Measurements from ENCODE around the gene ALK. TPM values are rescaled to one million over a fixed set of nuclear protein-coding genes. Genes with fewer than 3 reads are reported as not detected.

The ALK gene
- total and polyA plus RNA-seq, 7 donors: 0.31 to 2.9 (median 1.2) TPM; not detected in 1

DNA sequence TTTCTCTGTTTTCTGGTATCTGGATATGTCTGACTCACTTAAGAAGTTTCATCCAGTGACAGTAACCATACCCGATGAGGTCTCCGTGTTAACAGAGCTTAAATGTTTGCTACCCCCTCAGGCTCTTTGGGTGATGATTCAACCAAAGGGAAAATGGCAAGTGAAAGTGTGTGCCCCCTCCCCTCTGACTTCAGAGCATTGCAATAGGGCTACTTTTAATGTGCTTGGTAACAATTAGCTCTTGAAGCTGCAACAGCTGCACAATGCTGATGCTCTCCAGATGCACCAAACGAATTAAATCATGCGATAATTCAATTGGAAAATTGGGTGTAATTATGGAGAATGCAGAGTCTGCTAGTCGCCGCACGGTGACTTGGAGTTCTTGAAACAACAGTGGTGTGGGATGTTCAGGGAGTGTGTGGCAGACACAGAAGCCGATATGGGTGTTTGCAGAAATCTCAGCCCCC lies 270.7 kb downstream of the ALK start:
- no peak for TF ChIP-seq EP300 (IDR thresholded peaks at IDR 0.05)
- no peak for TF ChIP-seq POLR2AphosphoS5 (IDR thresholded peaks at IDR 0.05)
- TF ChIP-seq CTCF (IDR thresholded peaks at IDR 0.05): no peak
- WGBS, 2 donors: 87 to 89% methylated on average over 8 of the region's 8 CpGs
- H3K27ac ChIP-seq: no peak overlapping the region
- intact Hi-C loops (cut with DNase I): no loop called here
- no peaks in the 10 kb centered on the region for H3K36me3 ChIP-seq
- H3K9me3 ChIP-seq: peaks cover 0 to 4% (median 2%) of the 10 kb centered on the region in 4 donors
- H3K4me1 ChIP-seq: peaks cover 0 to 12% (median 8%) of the 10 kb centered on the region in 4 donors
- no peak for DNase-seq
- H3K27me3 ChIP-seq: no peaks in the 10 kb centered on the region
- no peak overlapping the region for H3K4me3 ChIP-seq

- 82 to 94% methylated on average over 1 of the region's 1 CpG for WGBS, 2 donors
Measured at GRCh38 chr2:29644949-29645348, 276.4 kb downstream of the ALK start.

GRCh38 chr2:29643196-29643595 lies 278.2 kb downstream of the ALK start:
- Histone ChIP-seq H3K4me1 (no peaks in the 10 kb centered on the region), H3K4me3 (no peak overlapping the region), H3K27ac (no peak overlapping the region), H3K27me3 (no peaks in the 10 kb centered on the region), H3K36me3 (no peaks in the 10 kb centered on the region), H3K9me3 (no peaks in the 10 kb centered on the region)
- intact Hi-C loops (cut with DNase I): no loop called here
- no peak for TF ChIP-seq POLR2A (IDR thresholded peaks at IDR 0.05)
- no peak for DNase-seq

More at GRCh38 chr2:29644949-29645348, 276.4 kb downstream of the ALK start:
- no peak for DNase-seq
- Histone ChIP-seq H3K9me3 (peaks cover 0 to 4% (median 2%) of the 10 kb centered on the region in 4 donors), H3K4me3 (no peak overlapping the region), H3K36me3 (no peaks in the 10 kb centered on the region), H3K27ac (no peak overlapping the region), H3K27me3 (no peaks in the 10 kb centered on the region), H3K4me1 (no peaks in the 10 kb centered on the region)
- intact Hi-C loops (cut with DNase I): no loop called here
- TF ChIP-seq EP300 (IDR thresholded peaks at IDR 0.05) (no peak), POLR2A (IDR thresholded peaks at IDR 0.05) (no peak), CTCF (IDR thresholded peaks at IDR 0.05) (no peak), POLR2AphosphoS5 (IDR thresholded peaks at IDR 0.05) (no peak)

DNA sequence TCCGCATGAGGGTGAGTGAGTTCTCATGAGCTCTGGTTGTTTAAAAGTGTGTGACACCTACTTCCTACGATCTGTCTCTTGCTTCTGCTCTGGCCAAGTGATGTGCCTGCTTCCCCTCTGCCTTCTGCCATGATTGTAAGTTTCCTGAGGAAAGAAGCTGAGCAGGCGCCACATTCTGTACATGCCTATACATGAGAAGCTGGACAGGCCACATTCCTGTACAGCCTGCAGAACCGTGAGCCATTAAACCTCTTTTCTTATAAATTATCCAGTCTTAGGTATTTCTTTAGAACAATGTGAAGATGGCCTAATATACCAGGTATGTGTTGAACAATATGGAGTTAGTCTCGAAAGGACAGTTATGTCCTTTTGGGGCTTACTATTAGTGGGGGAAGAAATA lies 281.0 kb downstream of the ALK start:
- intact Hi-C loops (cut with DNase I): no loop called here
- DNase-seq: no peak

DNA sequence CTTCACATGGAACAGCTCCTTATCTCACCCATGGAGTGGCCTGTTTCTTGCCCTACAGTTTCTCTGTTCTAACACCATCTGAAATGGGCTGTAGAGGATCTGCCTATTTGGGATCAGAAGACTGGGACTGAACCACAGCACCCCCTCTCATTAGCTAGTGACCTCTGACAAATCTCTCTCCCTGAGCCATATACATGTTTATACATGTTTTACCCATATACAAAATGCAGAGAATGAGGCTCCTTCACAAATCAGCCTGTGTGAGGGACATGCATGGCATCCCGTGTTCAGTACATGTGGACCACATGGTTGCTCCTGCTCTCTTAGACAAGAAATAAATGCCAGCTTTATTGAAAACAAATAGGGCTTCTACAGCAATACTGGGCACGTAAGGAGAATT lies 282.7 kb downstream of the ALK start:
- Histone ChIP-seq H3K4me1 (no peaks in the 10 kb centered on the region), H3K27me3 (no peaks in the 10 kb centered on the region), H3K4me3 (no peak overlapping the region), H3K36me3 (no peaks in the 10 kb centered on the region), H3K9me3 (no peaks in the 10 kb centered on the region), H3K27ac (no peak overlapping the region)
- no peak for DNase-seq
- 84 to 93% methylated on average over 2 of the region's 2 CpGs for WGBS, 2 donors
- intact Hi-C loops (cut with DNase I): no loop called here
- TF ChIP-seq POLR2A (IDR thresholded peaks at IDR 0.05) (no peak), EP300 (IDR thresholded peaks at IDR 0.05) (no peak), CTCF (IDR thresholded peaks at IDR 0.05) (no peak), POLR2AphosphoS5 (IDR thresholded peaks at IDR 0.05) (no peak)

More for the DNA sequence above, 281.0 kb downstream of the ALK start:
- Histone ChIP-seq H3K4me3 (no peak overlapping the region), H3K9me3 (no peaks in the 10 kb centered on the region), H3K27me3 (no peaks in the 10 kb centered on the region), H3K4me1 (no peaks in the 10 kb centered on the region), H3K36me3 (no peaks in the 10 kb centered on the region), H3K27ac (no peak overlapping the region)
- WGBS, 2 donors: 67 to 70% methylated on average over 5 of the region's 5 CpGs
- no peak for TF ChIP-seq EP300 (IDR thresholded peaks at IDR 0.05)
- no peak for TF ChIP-seq POLR2AphosphoS5 (IDR thresholded peaks at IDR 0.05)
- TF ChIP-seq CTCF (IDR thresholded peaks at IDR 0.05): no peak
- TF ChIP-seq POLR2A (IDR thresholded peaks at IDR 0.05): no peak

Data from sigmoid colon (tissue), 7 donors.